ENCODE measurements around the gene PRDM16.

The PRDM16 gene

DNA sequence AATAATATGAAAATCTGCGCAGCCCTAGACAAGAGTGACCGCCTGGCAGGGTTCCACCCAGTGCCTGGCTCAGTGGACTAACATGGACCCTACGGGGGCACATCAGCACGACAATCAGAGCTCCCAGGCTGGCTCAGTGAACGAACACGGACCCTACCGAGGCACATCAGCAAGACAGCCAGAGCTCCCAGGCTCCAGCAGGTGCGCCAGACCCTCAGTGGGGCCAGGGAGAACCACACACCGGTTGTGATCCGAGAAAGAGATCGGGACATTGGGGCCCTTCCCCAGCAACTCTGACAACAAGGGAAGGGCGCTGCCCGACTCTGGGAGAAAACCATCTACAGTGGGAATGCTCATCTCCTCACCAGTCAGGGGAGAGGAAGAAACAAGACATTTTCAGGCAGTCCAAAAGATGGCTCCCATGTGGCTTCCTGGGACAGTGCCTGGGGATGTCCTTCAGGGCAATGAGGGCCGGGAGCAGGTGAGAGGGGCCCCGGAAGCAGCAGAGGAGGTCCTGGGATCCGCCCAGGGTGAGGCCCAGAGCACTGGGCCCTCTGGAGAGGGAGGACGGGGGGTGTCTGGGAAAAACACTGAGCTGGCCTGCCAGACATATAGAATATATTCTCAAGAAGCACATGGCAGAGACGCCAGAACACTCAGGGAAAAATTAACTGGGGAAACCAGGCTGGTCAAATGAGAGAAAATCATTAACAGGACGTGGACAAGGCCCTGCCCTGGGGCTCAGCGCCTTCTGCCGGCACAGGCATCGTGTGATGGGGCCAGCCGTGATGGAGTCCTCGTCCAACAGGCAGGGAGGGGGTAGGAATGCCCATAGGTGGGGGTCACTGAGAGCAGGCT, 390.3 kb downstream of the PRDM16 start:
- no peak for DNase-seq (ENCODE audit: low read depth, low spot score)

DNA sequence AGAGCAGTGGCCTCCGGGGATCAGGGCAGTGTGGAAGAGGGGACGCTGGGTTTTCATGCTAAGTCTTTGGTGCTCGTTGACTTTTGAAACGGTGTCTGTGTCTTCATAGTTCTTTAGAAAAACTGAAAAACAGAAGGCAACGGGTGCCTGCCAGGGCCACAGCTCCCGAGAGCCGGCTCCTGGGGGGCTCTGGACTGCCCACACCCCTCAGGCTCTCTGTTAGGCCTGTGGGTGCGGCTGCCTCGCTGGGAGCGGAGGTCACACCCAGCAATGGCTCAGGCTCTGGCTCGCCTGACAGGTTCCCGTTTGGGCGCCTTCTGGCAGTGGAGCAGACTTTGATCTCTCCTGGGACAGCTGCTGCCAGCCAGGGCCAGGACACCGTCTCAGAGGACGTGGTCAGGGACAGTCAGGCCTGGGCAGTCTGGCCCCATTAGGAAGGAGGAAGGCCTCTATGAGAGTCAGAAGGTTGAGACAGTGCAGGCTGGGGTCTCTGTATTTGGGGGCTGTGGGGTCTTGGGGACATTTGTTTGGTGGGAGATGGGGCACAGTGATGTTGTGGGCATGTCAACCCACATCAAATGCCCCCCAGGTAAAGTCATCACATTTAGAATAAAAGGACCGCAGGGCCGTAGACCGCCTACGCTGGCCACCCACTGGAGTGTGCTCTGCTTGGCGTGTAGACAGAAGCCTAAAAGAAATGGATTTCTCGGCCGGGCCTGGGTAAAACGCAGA, 391.1 kb downstream of the PRDM16 start:
- DNase-seq (ENCODE audit: low read depth, low spot score), result no peak

DNA sequence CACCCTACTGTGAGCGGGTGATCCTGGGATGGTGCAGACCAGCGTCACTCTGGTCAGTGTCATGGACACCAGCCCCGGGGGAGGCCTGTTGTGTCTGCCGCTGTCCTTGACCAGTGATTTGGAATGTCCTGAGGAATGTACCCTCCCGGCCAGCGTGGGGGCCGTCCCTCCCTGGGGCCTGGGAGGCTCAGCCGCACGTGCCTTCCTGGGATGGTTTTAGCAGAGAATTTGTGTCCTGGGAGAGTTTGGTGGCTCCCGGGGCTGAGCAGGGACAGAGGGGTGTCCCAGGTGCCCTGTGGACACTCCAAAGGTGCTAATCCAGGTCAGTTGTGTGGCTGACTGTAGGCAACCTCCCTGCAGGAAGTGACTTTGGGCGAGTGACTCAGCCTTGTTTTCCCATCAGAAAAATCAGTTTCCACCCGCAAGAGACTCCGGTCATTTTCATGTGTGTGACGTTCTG, 391.7 kb downstream of the PRDM16 start:
- DNase-seq (ENCODE audit: low read depth, low spot score), result no peak

DNA sequence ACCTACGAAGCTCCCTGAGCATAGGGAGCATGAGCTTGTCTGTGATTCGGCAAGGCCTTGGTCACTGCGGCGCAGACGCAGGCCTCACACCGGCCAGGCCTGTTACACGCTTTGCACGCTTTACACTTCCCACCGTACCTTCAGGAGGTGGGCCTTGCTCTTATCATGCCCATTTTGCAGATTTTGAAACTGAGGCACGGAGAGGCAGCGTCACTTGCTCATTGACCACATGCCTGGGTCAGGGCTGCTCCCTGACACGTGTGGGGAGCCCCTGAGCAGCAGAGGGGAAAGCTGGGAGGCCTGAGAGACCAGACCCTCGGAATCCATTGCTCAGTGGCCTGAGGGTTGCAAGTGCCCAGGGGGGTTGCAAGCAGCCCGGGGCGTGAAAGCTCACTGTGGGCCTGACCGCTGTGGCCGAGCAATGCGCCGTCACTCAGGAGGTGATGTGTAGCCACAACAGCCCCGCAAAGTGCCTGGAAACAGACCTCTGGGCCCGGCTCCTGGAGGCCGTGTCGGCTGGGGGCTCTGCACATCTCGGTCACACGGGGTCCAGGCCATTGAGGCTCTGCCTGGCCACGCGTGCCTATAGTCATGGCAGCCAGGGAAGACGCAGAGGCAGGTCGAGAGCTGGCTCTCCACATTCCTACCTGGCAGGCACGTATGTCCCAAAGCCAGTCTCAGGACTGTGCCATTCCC, 392.4 kb downstream of the PRDM16 start:
- DNase-seq (ENCODE audit: low read depth, low spot score), result no peak

- DNase-seq (ENCODE audit: low read depth, low spot score), result no peak
Measured at GRCh38 chr1:3461934-3462275, 392.9 kb downstream of the PRDM16 start.

GRCh38 chr1:3462356-3463012, 393.5 kb downstream of the PRDM16 start:
- no peak for DNase-seq (ENCODE audit: low read depth, low spot score)

DNA sequence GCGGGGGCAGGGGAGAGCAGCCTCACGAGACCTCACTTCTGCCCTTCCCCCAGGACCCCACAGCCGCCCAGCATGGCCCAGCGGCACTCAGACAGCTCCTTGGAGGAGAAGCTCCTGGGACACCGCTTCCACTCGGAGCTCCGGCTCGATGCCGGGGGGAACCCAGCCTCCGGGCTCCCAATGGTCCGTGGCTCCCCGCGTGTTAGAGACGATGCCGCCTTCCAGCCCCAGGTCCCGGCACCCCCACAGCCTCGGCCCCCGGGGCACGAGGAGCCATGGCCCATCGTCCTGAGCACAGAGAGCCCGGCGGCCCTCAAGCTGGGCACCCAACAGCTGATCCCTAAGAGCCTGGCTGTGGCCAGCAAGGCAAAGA, 394.0 kb downstream of the PRDM16 start:
- no peak for DNase-seq (ENCODE audit: low read depth, low spot score)

GRCh38 chr1:3463408-3463863, 394.4 kb downstream of the PRDM16 start:
- DNase-seq (ENCODE audit: low read depth, low spot score), result no peak

DNA sequence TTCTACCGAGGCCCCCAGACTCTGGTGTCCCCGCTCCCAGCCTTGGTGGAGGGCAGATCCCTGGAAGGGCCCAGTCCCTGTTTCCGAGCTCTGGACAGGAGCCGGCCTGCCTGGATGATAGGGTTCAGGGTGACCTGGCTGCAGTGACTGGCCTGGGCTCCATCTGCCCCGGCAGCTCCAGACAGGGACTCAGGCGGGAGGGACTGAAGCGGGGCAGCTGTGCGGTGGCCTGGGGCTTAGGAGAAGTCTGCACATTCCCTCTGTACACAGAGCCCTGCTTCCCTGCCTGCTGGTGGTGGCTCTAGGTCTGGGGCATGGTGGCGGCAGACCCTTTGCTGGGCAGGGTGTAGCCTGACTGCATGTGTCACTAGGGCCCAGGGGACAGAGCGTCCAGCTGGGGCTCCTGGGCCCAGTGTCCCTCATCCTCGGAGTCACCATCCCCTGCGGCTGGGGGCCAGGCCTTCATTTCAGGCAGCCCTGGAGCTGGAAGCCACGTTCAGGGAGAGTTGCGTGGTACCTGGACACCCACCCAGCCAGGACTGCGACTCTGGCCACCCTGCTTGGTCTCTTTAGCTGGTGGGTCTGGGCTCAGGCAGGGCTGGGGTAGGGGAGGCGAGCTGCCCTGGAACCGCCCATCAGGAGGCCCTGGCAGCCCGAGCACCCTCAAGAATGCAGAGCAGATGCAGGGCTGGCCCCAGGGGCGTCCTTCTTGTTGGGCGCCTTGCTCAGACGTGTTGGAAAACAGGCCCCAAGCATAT, 395.1 kb downstream of the PRDM16 start:
- DNase-seq (ENCODE audit: low read depth, low spot score), result no peak

DNA sequence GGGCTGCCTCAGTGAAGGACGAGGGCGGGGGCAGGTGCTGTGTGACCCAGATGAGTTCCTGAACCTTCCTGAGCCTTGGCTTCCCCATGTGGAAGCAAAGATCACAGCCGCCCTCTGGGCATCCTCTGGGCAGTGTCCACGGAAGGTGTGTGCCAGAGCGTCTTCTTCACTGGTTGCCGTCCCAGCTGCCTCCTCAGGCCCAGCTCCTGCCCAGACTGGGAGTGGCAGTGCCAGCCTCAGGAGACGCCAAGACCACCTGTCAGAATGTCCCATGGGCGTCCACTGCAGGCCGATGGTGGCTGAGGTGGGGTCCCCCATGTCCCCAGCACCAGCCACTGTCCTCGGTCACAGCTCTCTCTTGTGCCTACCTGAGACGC, 395.6 kb downstream of the PRDM16 start:
- DNase-seq (ENCODE audit: low read depth, low spot score), result no peak

- no peak for DNase-seq (ENCODE audit: low read depth, low spot score)
Measured at GRCh38 chr1:3465091-3465934, 396.3 kb downstream of the PRDM16 start.

- DNase-seq (ENCODE audit: low read depth, low spot score), result no peak
Measured at GRCh38 chr1:3465935-3466321, 396.9 kb downstream of the PRDM16 start.

GRCh38 chr1:3466366-3467075, 397.5 kb downstream of the PRDM16 start:
- no peak for DNase-seq (ENCODE audit: low read depth, low spot score)

- DNase-seq (ENCODE audit: low read depth, low spot score), result no peak
Measured at GRCh38 chr1:3467096-3468036, 398.4 kb downstream of the PRDM16 start.

DNA sequence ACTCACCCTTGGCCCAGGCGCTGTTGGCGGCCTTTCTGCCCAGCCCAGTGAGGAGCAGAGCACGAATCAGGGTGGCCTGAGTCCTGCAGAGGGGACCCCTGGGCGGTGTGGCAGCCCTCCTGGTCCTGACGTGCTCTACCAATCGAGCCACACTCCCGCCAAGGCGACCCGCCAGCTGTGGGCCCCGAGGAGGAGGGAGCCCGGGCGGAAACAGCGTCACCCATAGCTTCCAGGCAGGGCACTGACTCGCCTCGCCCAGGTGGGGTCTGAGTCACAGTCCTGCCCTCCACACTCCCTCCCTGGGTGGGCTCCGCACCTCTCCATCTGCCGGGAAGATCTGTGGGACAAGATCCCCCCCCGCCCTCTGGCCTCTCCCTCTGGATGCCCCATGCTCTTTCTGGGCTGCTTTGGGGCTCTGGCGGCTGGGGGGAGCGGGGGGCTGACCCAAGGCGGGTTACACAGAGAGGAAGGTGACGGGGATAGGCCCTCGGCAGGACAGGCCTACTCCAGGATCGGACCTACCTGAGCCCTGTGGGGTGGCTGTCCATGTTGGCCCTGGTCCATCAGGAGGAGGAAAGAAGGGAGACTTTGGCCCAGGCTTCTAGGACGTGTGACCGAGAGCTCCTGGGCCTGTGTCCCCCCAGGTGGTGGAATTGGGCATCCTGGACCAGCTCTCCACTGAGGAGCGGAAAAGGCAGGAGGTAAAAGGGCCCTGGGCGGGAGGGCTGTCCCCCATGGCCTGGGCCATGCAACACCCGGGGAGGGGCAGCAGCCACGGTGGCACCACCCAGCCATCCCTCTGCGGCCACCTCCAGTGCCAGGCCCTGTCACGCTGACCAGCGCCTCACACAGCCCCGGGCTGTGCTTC, 399.5 kb downstream of the PRDM16 start:
- no peak for DNase-seq (ENCODE audit: low read depth, low spot score)

GRCh38 chr1:3469104-3469848, 400.3 kb downstream of the PRDM16 start:
- no peak for DNase-seq (ENCODE audit: low read depth, low spot score)
